GM21723 (cell line): ENCODE results near the gene LTBP1.
"Not testable (repeated sequence)": the region's sequence is repeated elsewhere in the genome, so short reads cannot be mapped to it uniquely, and the experiment has no call there.

ENCODE experiments used
- ATAC-seq: cut with Tn5 transposase; IDR thresholded peaks from one replicate; pipeline ENCODE4 v1.9.1; 2021; ENCODE audit warnings: mild to moderate bottlenecking, moderate library complexity; ENCODE audit not compliant: unreplicated experiment

LTBP1 gene

DNA sequence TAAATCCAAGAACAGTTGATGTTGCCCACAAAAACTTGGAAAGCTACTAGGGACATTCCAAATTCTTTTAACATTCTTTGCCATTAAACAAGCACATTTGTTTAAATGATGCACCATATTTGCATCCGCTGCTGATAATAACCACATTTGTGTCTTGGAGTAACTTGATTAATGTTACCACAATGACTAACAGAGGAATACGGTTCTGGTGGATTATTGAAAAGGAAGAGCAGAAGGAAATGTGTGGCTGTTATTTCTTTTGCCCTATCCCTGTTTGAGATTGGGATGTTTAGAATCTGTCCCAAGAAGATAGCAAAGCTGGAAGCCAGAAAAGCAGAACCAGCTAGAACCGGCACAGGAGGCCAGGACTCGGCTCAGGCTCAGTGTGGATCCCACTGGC, 490.5 kb downstream of the LTBP1 start:
- no peak for ATAC-seq

DNA sequence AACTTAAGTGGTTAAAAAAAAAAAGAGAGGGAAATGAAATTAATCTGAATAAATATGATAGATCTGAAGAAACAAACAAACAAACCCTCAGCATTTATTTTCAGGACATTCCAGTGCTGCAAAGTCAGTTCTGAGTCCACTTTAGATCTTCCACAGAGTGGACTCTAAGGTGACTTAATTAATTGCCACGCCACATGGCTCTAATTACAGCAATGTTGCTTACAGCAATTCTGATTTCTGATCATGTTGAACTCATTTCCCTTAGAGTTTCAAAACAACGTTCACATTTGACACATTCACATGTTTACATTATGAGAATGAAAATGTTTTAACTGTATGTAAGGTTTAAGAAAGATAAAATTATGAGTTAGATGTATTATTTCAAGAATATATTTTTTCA, 491.1 kb downstream of the LTBP1 start:
- no peak for ATAC-seq

DNA sequence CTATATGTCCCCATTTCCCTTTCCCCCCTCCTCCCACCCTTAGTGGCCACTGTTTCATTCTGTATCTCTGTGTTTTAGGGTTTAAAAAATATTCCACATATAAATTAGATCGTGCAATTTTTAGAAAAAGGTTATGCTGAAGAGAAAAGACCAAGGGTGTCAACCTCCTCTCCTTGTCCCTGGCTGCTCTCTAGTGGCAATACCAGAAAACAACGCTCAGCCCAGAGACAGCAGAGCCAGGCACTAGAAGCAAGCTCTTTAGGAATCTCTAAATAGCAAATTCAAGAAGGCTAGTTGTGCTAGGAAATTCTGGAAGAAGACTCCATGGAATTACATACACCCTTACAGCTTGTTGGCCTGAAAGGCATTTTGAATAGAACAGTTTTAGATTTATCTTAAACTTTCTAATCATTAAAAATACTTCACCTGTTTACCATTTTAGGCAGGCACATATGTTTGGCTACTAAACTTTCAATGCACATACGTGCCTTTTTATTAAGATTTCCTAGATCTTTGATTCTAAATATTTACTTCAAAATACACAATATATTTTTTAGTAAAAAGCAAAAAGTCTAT, 494.6 kb downstream of the LTBP1 start:
- peak; percentile 94 for ATAC-seq

DNA sequence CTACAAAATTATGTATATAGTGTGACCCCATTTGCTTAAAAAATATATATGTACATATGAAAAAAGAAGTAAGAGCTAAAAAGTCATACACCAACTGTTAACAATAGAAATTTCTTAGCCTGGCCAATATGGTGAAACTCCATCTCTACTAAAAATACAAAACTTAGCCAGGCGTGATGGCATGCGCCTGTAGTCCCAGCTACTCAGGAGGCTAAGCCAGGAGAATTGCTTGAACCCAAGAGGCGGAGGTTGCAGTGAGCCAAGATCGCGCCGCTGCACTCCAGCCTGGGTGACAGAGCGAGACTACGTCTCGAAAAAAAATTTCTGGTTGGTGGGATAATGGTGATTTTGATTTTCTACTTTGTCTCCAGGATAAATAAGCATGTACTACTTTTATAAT, 495.3 kb downstream of the LTBP1 start:
- not testable (repeated sequence) for ATAC-seq

DNA sequence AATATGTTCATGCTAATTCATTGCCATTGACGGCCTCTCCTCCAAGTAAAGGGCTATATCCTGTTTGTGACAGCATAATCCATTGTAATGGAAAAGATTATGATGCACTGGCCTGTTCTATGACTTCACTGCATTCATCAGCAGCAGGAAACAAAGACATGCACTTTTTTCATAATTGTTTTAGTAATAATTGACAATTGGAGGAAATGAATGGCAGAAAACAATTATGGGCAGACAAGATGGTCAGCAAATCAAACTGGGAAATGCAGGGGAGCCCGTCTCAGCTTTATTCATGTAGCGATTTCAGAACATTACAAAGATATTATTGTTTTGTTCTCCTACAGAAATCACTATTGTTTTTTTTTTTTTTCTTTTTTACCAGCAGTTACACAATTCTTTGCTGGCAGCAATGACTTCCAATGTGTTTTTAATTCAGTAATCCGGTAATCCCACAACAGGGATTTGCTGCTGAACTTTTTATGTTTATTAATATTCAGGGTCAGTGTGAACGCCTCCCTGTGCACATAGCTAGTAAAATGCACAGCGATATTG, 495.9 kb downstream of the LTBP1 start:
- ATAC-seq, result no peak

DNA sequence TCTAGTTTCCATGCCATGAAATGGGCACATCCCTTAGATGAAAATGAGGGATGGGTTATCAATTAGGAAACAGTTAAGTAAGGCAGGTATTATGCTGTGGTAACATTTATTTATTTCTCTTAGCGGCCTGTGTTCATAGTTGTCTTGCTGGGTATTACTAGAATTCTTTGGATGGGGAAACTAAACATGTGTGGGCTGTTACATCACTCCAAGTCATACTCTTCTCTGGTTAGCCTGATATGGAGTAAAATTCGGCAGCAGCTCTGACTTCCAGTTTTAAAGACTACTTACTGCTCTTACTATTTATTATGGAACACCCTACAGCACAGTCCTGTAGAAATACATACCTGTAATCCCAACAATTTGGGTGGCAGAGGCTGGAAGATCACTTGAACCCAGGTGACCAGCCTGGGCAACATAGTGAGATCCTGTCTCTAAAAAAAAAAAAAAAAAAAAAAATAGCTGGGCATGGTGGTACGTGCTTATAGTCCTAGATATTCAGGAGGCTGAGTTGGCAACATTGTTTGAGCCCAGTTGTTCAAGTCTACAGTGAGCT, 496.6 kb downstream of the LTBP1 start:
- no peak for ATAC-seq

DNA sequence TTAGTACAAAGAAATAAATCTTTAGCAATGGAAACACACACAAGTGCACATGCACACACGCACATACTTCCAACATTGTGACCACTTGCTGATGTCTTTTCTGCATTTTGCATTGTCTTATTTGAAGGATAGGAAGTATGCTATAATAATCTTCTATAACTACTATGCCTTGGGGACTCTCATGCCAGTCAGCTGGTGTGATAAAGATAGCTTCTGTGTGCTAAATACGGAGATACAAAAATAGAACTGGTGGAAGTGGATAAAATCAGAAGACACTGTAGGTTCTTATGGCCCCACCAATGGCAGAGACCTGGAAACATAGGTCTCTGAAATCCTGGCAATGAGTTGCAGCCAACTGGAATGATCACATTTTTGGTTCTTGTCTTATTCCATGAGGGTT, 498.2 kb downstream of the LTBP1 start:
- ATAC-seq, result no peak

DNA sequence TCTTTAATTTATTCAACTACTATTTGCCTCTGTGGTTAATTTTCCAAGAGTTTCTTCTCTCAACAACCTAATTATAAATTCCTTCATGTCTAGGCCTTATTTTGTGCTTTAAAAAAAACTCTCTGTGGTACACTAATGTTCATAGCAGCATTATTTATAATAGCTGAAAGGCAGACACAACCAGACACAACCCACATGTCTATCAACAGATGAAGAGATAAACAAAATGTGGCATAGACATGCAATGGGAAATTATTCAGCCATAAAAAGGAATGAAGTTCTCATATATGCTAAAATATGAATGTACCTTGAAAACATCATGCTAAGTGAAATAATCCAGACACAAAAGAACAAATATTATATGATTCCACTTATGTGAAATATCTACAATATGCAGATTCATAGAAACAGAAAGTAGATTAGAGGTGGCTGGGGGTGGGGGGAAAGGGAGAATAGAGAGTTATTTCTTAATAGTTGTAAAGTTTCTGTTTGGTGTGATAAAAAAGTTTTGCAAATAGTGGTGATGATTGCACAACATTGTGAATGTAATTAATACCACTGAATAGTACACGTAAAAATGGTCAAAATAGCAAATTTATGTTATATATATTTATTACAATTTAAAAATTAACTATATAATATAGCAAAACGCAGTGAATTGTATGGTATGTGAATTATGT, 501.6 kb downstream of the LTBP1 start:
- ATAC-seq, result peak; percentile 48
